G401.6 (cell line): ENCODE results near the gene NRXN3.

ENCODE experiments used
- FAIRE-seq: peaks from 2 replicates; lab custom pipeline; 2012; peaks lifted over from hg19 to GRCh38; lab: Jason Lieb, UNC

Gene NRXN3

GRCh38 chr14:78588906-78589305, 418.7 kb downstream of the NRXN3 start:
- no peak for FAIRE-seq

DNA sequence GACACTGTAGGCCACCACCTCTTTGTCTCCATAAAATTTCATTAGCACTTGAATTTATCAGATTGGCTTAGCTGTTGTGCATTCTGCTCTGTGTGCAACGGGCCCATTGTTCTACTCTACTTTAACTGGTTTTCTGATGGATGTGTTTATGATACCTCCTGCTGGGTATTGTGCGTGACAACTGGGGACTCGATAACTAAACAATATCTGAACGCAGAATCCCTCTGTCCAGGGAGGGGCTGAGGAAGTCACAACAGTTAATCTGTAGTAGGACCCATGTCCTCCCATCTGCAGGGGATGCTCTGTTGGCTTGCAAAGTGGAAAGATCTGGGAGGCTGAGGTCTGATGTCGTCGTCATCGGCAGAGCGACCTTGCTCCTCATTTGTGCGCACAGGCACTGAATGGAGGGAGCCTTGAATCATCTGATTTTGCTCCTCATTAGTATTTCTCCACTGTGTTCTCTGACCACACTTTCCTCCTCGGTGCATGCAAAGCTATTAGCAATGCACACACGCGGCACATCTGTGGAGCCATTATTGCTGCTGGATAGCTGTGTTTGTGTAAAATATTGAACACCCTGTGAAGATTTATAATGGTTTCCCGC, 422.5 kb downstream of the NRXN3 start:
- no peak for FAIRE-seq

GRCh38 chr14:78593949-78594348, 423.8 kb downstream of the NRXN3 start:
- FAIRE-seq = no peak

GRCh38 chr14:78595797-78596196, 425.6 kb downstream of the NRXN3 start:
- FAIRE-seq = no peak

- no peak for FAIRE-seq
These were observed 428.1 kb downstream of the NRXN3 start for GRCh38 chr14:78598046-78598920.

DNA sequence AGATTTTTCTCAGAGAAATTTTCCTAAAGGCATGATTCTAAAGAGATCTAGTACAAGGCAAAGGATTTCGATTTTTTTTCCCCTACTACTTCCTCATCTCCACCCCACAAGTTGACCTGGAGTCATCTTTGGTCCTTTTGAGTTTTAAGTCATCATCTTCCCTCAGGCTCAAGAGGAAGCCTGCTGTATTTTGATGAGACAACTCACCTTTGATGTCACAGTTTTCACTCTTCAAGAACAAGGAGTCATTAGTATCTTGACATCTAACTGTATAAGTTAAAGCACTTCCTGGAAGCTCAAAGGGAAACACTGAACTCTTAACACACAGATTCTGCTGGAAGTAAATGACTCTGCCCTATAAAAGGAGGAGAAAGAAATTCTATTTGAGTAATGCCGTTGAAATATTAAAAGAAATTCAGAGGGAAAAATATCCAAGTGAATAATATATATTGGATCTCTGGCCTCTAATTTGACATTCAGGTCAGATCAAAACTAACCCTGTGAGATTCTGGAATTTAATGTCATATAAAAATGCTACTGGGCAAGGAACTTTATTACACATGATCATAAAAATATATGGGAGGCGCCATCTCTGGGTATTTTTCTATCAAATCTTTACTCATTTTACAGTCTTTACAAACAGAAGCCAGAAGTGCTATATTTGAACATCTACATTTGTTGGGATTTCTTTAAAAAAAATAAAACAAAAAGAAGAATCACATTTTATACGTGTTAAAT, 435.0 kb downstream of the NRXN3 start:
- no peak for FAIRE-seq

- no peak for FAIRE-seq
These were observed 435.8 kb downstream of the NRXN3 start for GRCh38 chr14:78605897-78606500.

DNA sequence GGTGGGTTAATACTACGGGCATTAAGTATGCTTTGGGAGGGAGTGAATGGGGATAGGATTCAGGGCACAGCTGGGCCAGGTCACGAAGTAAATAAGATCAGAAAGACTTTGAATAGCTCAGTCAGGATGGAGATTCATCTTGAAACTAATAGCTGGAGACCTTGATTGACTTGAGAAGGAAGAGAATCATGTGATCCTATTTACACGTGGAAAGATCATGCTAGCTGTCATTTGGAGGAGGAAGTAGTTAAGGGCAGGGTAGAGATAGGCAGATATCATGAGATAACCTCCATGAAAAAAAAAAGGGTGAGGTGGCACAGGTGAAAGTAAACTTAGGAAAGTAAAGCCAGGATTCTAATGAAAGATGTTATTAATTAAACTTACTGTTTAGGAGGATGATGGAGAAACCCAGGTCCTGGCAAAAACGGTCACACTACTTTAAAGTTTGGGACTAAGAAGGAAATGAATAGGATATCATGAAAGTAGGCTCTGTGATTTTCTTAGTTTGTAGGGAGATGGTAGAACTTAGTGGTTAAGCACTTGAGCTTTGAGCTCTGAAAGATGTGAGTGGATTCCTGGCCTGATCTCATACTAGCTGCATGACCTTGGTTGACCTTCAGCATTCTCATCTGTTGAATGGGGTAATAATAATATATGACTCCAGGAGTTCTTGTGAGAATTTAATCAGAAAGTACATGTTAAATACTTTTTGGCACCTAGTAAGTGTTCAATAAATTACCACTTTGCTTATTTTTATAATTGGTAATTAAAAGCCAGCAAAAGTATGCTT, 439.0 kb downstream of the NRXN3 start:
- FAIRE-seq = no peak

- no peak for FAIRE-seq
These were observed 440.8 kb downstream of the NRXN3 start for GRCh38 chr14:78610994-78611393.

DNA sequence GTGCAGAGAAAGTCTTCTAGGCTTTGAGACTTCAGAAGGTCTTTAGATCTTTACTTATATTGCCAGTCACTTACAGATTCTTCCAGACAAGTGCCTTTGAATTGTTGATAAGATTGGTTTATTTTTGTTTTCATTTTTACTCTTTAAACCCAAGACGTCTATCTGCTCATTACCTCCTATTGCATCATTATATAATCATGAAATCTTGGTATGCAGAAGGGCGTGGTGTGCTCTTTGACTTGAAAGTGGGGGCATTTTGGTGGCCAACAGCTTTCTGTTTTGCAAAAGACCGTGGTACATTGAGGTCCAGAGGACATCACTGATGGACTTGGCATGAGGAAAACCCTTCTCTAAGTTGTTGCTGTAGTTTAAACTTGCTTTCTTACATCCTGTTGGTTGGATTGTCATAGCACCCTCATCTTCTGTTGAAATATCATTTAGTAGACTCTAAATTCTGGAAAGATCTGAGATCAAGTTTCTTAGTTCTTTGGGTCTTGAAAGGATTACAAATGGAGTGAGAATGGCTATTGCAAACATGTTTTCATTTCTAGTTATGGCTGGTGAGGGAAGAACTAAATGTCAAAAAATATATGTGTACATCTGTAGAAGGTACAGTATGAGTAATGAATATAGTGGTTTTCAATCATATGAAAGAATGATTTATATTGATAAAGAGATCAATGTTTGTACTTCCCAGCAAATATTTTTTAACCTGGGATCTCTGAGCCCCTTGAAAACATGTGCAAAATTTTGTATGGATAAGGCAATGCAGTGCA, 441.8 kb downstream of the NRXN3 start:
- FAIRE-seq = no peak

DNA sequence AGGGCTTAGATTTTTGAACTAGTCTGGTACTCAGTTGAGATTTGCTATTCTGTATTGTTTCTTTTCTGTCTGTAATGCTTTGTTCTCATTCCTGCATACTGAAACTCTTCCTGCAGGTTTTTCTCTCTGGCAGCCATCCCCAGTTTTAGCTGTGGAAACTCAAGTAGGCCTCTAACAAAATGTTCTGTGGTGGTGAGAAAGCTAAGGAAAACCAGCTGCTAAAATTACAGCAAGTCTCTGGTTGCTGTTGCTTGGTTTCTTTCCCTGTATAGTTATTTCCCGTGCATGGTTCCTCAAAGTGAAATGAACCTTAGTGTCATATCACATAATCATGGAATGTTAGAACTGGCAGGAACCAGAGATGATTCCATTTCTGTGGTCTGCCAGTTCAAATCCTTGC, 442.5 kb downstream of the NRXN3 start:
- FAIRE-seq = no peak

- FAIRE-seq = no peak
These were observed 444.4 kb downstream of the NRXN3 start for GRCh38 chr14:78614593-78614992.

DNA sequence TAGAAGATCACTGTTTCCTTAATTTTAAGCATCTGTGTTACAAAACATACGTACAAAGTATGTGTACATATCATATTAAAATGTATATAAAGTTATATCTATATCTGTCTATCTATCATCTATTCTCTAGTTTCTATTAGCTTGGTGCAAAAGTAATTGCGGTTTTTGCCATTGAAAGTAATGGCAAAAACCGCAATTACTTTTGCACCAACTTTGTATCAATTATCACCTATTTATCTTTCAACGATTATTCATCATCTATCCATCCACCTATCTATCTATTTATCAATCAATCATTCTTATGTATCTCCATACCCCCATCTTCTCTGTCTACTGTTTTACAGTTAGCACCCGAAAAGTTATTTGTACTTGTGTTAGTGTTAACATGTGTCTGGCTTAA, 447.6 kb downstream of the NRXN3 start:
- FAIRE-seq = no peak

- FAIRE-seq = no peak
These were observed 448.2 kb downstream of the NRXN3 start for GRCh38 chr14:78618368-78618767.

- no peak for FAIRE-seq
These were observed 456.9 kb downstream of the NRXN3 start for GRCh38 chr14:78627114-78627513.

GRCh38 chr14:78631551-78631950, 461.4 kb downstream of the NRXN3 start:
- no peak for FAIRE-seq

GRCh38 chr14:78633752-78634151, 463.6 kb downstream of the NRXN3 start:
- no peak for FAIRE-seq

- FAIRE-seq = no peak
These were observed 467.3 kb downstream of the NRXN3 start for GRCh38 chr14:78637489-78637888.

DNA sequence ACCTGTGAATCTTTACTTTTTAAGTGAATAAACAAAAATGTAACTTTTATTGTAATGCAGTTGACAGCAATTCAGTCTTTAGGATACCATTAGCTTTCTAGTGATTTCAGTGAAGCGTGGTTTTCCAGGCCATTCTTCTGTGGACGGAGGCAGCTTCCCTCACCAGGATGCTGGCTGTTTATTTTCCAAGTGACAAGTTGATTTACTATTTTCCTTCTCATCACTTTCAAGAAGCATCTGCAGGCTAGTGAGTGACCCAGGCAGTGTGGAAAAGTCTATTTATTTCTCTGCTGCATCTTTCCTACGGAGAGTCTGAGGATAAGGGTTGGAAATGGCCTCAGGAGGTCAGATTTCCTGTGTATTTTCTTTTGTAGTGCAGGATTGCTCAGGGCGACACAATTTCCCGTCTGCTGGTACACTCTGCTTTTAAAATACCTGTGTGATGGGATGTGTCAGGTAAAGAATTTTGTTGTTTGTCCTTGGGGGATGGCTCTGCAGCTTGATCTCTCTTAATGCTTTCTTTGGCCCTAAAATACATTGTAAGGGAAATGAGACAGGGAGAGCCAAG, 467.8 kb downstream of the NRXN3 start:
- no peak for FAIRE-seq

DNA sequence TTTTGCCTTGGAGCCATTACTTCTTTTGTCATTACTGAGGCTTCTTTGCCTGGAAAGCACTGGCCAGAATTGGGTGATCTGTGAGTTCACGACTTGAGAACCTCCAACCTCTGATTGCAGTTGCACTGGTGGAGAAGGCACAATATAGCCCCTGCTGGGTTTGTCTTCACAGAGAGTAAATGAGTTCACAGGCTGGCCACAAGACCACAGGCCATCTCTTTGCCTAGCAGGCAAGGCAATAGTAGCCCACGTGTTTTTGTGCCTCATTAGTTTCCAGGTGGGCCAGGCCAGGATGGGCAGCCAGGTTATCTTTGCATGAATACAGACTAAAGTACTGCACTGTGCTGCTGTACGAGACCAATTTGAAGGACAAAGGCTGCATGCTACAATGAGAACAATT, 468.8 kb downstream of the NRXN3 start:
- FAIRE-seq = no peak
